PC-3 (cell line): Measurements from ENCODE around the gene KLHL14.

Experiments
- CTCF ChIP-seq: fragments of 300-600 bp; sonication (generic); conservative IDR thresholded peaks from 2 replicates; pipeline ENCODE4 v1.5.1; 2017; ENCODE audit warnings: antibody characterized with exemption, low read depth, mild to moderate bottlenecking, low read length
- EZH2 ChIP-seq: fragments of 300-600 bp; sonication (generic); IDR thresholded peaks from one replicate; pipeline ENCODE4 v1.6.1; 2017; ENCODE audit warnings: antibody characterized with exemption, mild to moderate bottlenecking, low read length; ENCODE audit not compliant: unreplicated experiment
- EZH2phosphoT487 ChIP-seq: fragments of 300-600 bp; sonication (generic); IDR thresholded peaks from 2 replicates; pipeline ENCODE4 v1.6.1; 2018; ENCODE audit warnings: mild to moderate bottlenecking, antibody characterized with exemption, low read length, borderline replicate concordance

DNA sequence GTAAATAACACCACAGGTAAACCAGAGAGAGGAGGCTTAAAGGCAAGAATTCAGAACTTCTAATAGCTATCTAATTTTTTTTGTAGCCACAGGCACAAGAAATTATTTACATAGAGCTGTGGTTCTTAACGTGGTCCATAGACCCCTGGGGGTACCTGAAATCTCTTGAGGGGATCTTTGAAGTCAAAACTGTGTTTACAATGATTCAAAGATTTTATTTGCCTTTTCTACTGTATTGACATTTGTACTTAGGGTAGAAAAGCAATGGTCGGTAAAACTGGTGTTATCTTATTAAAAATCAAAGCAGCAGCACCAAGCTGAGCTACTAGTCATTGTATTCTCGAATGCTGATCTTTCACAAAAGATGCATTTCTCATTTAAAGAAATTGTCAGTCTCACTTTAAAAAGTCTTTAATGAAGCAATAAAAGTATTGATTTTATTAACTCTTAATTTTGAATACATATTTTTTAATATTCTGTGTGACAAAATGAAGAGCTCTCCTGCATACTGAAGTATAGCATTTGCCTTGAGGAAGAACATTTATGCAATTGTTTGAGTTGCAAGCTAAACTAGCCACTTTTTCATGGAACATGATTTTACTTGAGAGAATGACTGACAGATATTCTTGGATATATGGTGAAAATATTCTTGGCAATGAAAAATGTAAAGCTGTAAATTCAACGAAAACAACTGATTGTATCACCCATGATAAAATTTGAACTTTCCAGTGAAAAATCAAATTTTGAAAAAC lies 25.6 kb upstream of the KLHL14 start:
- TF ChIP-seq CTCF (no peak), EZH2phosphoT487 (no peak), EZH2 (no peak)
